GM12875 (cell line): ENCODE data around the gene C17orf107.

Source experiments
- H3K4me3 ChIP-seq: one replicate; pipeline ENCODE4 v1.5.1; 2011; ENCODE audit warnings: low read depth, low read length, control low read depth
- TF ChIP-seq, protein P1 (sequence below): IDR thresholded peaks from 2 replicates; pipeline ENCODE4 v1.5.1; 2011; ENCODE audit warnings: low read depth, mild to moderate bottlenecking, control low read depth, inconsistent platforms, low read length, moderate library complexity, borderline replicate concordance; ENCODE audit not compliant: insufficient read depth

Gene C17orf107

DNA sequence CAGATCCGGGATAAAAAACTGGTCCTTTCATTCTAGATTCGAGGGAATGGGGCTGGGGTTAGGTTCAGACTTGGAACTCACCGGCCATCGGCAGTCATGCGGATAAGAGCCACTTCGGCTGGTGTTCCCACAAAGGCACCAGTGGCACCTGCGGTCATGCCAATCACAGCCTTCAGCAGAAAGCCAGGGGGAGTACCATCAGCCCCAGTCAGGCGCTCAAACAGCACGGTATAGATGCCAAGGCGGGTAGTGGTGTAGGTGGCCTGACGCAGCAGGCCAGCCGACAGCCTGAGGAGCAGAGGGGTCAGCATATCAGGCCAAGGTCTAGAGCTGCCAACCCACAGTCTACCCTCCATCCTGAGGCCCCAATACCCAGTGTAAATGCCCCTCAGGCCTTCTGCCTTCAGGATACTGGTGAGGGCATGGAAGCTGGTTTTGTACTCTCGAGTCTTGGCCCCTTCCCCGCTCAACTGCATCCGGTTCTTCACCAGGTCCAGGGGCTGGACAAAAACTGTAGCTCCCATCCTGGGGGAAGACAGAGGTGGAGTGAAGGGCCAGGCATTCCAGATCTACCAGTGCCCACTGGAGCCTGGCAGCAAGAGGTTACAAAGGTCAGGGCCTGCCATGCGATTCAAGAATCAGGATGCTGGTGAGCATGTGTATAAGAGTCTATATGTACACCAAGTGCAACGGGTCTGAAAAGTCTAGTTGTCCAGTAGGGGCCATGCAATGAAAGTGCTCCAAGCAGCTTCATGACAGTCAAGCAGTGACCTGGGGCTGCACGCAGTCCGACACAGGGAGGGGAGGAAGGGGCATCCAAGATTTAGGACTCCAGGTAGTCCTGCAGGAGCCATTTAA, 39.6 kb downstream of the C17orf107 start:
- TF ChIP-seq, protein P1, sequence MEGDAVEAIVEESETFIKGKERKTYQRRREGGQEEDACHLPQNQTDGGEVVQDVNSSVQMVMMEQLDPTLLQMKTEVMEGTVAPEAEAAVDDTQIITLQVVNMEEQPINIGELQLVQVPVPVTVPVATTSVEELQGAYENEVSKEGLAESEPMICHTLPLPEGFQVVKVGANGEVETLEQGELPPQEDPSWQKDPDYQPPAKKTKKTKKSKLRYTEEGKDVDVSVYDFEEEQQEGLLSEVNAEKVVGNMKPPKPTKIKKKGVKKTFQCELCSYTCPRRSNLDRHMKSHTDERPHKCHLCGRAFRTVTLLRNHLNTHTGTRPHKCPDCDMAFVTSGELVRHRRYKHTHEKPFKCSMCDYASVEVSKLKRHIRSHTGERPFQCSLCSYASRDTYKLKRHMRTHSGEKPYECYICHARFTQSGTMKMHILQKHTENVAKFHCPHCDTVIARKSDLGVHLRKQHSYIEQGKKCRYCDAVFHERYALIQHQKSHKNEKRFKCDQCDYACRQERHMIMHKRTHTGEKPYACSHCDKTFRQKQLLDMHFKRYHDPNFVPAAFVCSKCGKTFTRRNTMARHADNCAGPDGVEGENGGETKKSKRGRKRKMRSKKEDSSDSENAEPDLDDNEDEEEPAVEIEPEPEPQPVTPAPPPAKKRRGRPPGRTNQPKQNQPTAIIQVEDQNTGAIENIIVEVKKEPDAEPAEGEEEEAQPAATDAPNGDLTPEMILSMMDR: no peak
- H3K4me3 ChIP-seq: peak overlapping the region; percentile 99

DNA sequence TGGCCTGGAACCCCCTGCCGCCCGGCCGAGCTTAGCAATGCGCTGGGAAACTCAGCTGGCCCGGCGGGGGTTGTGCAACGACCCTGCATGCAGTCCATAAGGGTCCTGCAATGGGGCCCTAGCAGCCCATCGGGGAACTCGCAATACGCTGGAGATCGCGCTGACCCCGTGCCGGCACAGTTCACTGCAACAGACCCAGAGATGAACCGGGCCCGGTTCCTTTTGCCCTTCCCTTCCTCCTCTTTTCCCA, 40.1 kb downstream of the C17orf107 start:
- peak overlapping the region; percentile 99 for H3K4me3 ChIP-seq
- TF ChIP-seq, protein P1: no peak

DNA sequence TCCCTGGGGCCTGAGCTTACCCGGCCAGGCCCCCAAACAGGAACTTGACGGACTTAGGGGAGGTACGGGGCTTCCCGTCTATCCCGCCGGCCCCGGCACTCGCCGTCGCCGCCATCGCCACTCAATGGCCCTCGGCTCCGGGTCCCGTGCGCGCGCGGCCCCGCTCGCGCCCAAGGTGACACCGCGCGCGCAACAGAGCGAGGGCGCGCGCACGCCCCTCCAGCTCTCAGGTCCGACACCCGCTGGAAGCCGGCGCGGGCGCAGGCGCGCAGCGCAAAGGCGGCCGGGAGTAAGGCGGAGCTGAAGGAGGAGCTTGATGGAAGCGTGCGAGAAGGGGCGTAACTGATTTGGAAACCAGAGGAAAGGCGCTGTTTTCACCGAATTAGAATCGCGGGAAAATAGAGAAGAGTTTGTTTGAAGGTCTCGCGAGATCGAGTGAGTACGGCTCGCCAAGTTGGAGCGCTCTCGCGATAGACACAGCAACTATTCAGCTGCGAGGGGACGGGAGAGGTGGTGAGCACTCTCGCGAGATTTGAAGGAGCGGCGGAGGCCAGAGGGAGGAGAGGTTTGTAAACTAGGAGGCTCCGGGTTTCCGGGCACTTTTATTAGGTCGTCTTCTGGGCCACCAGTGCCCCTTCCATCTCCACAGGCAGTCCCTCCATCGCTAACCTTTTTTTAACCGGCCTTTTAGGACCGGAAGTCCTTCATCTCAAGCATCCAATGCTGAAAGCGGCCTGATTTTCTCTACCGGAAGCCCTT, 40.6 kb downstream of the C17orf107 start, which contains the start of the genes RNF167 and SLC25A11:
RNF167 (plus strand) TSS at position 473 of the 759 bp plus-strand sequence. CDS start 642 bp downstream, outside the sequence.
SLC25A11 (minus strand) TSS at position 251 of the 759 bp plus-strand sequence; CDS start at position 115, 136 bp downstream.
- TF ChIP-seq, protein P1: no peak
- peak within 1 kb of the TSS; percentile 99 for H3K4me3 ChIP-seq

DNA sequence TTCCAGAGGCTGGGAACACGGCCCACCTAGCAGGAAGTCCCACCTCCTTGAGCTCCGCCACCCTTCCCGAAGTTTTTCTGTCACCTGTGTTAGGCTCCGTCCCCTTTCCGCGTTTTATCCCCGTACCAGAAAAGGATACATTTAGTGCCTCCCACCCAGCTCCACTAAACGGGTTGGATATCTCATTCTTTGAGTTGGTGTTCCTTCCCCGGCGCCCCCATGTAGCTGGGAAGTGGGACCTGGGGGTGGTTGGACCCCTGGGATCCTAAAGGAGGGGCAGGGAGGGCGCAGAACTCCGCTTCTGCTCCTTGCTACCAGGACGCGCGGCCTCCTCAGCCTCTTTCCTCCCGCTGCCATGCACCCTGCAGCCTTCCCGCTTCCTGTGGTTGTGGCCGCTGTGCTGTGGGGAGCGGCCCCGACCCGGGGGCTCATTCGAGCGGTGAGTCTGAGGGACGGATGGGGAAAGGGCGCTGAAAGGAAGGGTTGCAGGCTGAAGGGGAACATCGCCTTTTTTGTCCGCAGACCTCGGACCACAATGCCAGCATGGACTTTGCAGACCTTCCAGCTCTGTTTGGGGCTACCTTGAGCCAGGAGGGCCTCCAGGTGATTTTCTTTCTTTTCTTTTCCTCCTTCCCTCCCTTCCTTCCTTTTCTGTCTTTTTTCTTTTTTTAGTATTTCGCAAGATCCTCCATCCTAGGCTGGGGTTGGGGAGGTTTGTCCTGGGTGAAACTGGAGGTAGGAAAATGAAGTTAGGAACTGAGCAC, 41.4 kb downstream of the C17orf107 start:
- TF ChIP-seq, protein P1: no peak
- peak overlapping the region; percentile 92 for H3K4me3 ChIP-seq

DNA sequence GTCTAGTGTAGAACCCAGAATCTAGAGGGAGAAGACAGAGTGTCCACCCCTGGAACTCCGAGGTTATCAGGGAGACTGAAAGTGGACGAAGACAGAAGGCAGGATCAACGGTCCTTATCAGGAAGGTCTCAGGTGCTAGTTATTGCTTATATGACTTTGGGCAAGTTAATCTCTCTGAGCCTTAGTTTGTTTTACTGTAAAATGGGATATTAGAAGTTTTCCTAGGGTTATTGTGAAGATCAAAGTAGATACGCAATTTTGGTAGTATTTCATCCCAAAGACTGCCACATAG, 41.9 kb downstream of the C17orf107 start:
- H3K4me3 ChIP-seq: peak overlapping the region; percentile 92
- TF ChIP-seq, protein P1: no peak

DNA sequence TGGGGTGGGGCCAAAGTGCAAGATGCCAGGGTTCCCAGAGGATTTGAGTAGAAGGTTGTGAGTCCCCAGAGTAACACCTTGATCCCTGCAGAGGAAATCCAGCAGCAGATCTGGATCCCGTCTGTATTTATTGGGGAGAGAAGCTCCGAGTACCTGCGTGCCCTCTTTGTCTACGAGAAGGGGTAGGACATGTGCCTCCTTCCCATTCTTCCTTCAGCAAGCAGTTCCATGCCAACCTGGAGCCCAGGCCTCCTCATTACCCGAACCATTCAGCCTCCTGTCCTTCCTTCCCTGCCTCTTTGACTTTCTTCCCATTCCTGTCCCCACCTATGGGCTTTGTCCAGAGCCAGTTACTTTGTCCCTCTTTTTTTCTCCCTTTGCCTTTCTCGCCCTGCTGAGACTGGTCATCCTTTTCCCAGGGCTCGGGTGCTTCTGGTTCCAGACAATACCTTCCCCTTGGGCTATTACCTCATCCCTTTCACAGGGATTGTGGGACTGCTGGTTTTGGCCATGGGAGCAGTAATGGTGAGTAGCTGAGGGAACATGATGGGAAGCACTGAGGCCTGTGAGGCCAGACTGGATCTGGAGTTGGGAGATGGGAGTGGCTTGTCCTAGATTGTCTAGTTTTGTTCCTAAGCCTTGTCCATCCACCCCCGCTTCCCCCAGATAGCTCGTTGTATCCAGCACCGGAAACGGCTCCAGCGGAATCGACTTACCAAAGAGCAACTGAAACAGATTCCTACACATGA, 43.6 kb downstream of the C17orf107 start:
- no peak overlapping the region for H3K4me3 ChIP-seq
- TF ChIP-seq, protein P1: no peak
